ENCODE measurements around the gene HIVEP3. TPM values are rescaled to one million over a fixed set of nuclear protein-coding genes. Genes with fewer than 3 reads are reported as not detected.

The HIVEP3 gene
- total and polyA plus RNA-seq, 7 donors = 0.70 to 3.4 (median 2.1) TPM

DNA sequence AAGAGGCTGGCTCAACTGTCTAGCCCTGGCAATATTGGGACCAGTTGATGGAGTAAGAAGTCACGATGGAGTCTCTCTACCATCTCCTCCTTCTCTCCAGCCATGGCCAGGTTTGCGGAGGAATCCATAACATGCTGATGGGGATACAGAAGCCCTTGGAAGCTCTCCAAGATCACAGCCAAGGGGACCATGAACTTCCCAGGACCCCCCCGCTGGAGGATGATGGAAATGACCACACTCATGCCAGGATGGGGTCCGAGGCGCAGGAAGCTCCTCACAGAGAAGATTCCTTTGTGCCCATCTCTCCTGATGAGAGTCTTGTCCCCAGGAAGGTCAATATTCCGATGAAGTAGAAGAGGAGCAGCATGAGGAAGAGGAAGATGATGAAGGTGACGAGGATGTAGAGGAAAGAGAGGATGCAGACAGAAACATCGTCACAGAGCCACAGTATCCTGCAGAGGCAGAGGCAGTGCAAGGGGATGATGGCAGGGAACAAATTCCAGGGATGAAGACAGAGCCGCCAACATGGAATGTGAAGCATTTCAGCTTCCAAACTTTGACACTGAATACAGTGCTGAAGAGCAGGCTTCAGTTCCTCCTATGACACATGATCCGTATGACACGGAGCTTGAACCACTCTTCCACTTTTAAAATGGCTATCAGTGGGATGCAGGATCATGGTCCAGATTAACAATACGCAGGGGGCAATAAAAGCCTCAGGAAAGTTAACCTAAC lies 376.4 kb downstream of the HIVEP3 start:
- peaks cover 21% of the 10 kb centered on the region for H3K4me1 ChIP-seq
- intact Hi-C loops (cut with DNase I) = no loop called here
- H3K27ac ChIP-seq = no peak overlapping the region
- H3K9me3 ChIP-seq = no peaks in the 10 kb centered on the region
- no peak for DNase-seq
- H3K4me3 ChIP-seq = no peak overlapping the region
- TF ChIP-seq, protein P1, sequence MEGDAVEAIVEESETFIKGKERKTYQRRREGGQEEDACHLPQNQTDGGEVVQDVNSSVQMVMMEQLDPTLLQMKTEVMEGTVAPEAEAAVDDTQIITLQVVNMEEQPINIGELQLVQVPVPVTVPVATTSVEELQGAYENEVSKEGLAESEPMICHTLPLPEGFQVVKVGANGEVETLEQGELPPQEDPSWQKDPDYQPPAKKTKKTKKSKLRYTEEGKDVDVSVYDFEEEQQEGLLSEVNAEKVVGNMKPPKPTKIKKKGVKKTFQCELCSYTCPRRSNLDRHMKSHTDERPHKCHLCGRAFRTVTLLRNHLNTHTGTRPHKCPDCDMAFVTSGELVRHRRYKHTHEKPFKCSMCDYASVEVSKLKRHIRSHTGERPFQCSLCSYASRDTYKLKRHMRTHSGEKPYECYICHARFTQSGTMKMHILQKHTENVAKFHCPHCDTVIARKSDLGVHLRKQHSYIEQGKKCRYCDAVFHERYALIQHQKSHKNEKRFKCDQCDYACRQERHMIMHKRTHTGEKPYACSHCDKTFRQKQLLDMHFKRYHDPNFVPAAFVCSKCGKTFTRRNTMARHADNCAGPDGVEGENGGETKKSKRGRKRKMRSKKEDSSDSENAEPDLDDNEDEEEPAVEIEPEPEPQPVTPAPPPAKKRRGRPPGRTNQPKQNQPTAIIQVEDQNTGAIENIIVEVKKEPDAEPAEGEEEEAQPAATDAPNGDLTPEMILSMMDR (IDR thresholded peaks at IDR 0.05) = no peak
- 68 to 72% (median 69%) methylated on average over 12 of the region's 12 CpGs for WGBS, 3 donors
- ATAC-seq = no peak
- H3K27me3 ChIP-seq (ENCODE audit: insufficient read depth in 3 of 3, low read length in 2 of 3) = no peaks in the 10 kb centered on the region
- H3K36me3 ChIP-seq (ENCODE audit: insufficient read depth in 1 of 2, low read depth in 1 of 2) = no peaks in the 10 kb centered on the region

DNA sequence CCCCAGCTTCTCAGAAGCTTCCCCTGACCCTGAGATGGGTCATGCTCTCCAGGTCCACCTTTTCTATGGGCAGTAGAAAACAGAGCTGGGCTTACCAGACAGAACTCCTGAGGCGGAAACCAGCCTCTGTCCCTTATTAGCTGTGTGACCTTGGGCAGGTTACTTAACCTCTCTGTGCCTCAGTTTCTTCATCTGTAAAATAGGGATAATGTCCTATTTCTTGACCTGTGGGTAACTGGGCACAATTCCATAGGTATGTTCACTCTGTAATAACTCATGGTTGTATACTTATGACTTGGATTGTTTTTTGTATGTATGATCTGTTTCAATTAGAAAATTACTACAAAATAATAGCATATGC lies 377.1 kb downstream of the HIVEP3 start:
- no peaks in the 10 kb centered on the region for H3K27me3 ChIP-seq (ENCODE audit: insufficient read depth in 3 of 3, low read length in 2 of 3)
- no peaks in the 10 kb centered on the region for H3K36me3 ChIP-seq (ENCODE audit: insufficient read depth in 1 of 2, low read depth in 1 of 2)
- ATAC-seq (no peak), DNase-seq (no peak)
- no peaks in the 10 kb centered on the region for H3K9me3 ChIP-seq
- H3K4me1 ChIP-seq = peaks cover 29% of the 10 kb centered on the region
- WGBS, 3 donors = 95 to 100% (median 95%) methylated on average over 1 of the region's 1 CpG
- no peak overlapping the region for H3K27ac ChIP-seq
- no peak overlapping the region for H3K4me3 ChIP-seq
- TF ChIP-seq, protein P1 (IDR thresholded peaks at IDR 0.05) = no peak
- intact Hi-C loops (cut with DNase I) = no loop called here

DNA sequence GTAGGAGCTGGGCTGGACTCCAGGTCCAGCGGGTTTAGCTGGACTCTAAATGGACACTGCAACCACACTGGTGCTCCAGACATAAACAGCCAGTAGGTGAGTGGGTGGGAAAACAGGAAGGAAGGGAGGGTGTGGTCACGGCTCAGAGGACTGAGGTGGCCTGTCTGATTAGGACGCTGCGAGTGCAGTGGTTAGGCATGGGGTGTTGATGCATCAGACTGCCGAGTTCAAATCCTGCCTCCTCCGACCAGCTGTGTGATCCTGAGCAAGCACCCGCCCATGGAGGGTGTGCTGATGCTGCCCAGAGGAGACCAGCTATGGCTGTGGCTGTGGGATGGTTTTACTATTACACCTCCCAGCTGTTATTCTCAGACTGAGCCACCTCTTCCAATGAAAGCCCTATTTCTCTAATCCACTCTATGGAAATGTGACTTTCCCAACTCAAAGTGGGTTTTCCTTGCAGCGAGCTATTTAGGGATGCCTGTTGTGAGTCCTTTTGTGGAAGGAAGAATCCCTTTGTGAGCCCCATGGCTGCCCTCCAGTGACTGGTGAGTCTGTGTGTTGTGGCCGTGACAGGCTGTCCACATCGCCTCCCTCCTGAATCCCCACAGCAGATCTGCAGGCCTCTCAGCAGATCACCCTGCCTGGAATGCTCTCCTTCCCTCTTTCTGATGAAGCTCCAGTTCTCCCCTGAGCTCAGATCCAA lies 377.7 kb downstream of the HIVEP3 start:
- no peaks in the 10 kb centered on the region for H3K27me3 ChIP-seq (ENCODE audit: insufficient read depth in 3 of 3, low read length in 2 of 3)
- H3K27ac ChIP-seq = no peak overlapping the region
- ATAC-seq (no peak), DNase-seq (no peak)
- TF ChIP-seq, protein P1 (IDR thresholded peaks at IDR 0.05) = no peak
- H3K36me3 ChIP-seq (ENCODE audit: insufficient read depth in 1 of 2, low read depth in 1 of 2) = no peaks in the 10 kb centered on the region
- peaks cover 34% of the 10 kb centered on the region for H3K4me1 ChIP-seq
- H3K9me3 ChIP-seq = no peaks in the 10 kb centered on the region
- no peak overlapping the region for H3K4me3 ChIP-seq
- WGBS, 3 donors = 76 to 79% (median 77%) methylated on average over 10 of the region's 10 CpGs
- intact Hi-C loops (cut with DNase I) = no loop called here

DNA sequence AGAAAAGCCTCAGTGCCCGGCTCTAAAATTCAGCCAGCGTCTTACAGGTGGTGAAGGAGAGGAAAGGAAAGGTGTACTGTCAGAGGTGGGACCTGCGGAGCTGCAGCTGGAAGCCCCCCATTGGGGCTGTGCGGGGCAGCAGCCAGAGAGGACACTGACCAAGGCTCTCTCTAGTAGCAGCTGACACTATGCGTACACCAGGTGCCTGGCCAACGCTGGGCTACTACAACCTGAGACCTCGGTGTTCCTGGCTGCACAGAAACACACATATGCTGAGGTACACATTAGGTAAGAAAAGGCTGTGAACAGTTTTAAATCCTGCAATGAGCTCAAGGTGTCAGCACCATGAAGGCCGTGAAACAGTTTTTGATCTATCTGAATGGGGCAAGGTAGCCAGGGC lies 378.7 kb downstream of the HIVEP3 start:
- Histone ChIP-seq H3K9me3 (no peaks in the 10 kb centered on the region), H3K4me1 (peaks cover 36% of the 10 kb centered on the region), H3K4me3 (no peak overlapping the region), H3K36me3 (ENCODE audit: insufficient read depth in 1 of 2, low read depth in 1 of 2) (no peaks in the 10 kb centered on the region), H3K27ac (no peak overlapping the region), H3K27me3 (ENCODE audit: insufficient read depth in 3 of 3, low read length in 2 of 3) (no peaks in the 10 kb centered on the region)
- TF ChIP-seq, protein P1 (IDR thresholded peaks at IDR 0.05) = no peak
- no peak for DNase-seq
- ATAC-seq = no peak
- intact Hi-C loops (cut with DNase I) = no loop called here
- WGBS, 3 donors = 86 to 95% (median 88%) methylated on average over 8 of the region's 8 CpGs
